H1 (cell line): ENCODE results near the gene FSCN2.

Experiments
- BACH1 ChIP-seq: IDR thresholded peaks from 2 replicates; pipeline ENCODE4 v1.6.1; 2012; ENCODE audit warnings: low read length, improper control_type of control experiment
- EGR1 ChIP-seq: IDR thresholded peaks from 2 replicates; pipeline ENCODE4 v1.6.1; 2011; ENCODE audit warnings: low read depth, low read length, borderline replicate concordance
- NRF1 ChIP-seq: IDR thresholded peaks from 2 replicates; pipeline ENCODE4 v1.6.1; 2011; ENCODE audit warnings: mild to moderate bottlenecking, low read depth, low read length, improper control_type of control experiment
- POLR2A ChIP-seq, 2 experiments: IDR thresholded peaks; 1 replicate in 1 of 2; 2 replicates in 1 of 2; pipeline ENCODE4 v1.6.1; 2011; ENCODE audit warnings: low read depth in 2 of 2, low read length in 2 of 2, mild to moderate bottlenecking in 2 of 2; ENCODE audit errors: control extremely low read depth in 1 of 2
- POLR2AphosphoS5 ChIP-seq: IDR thresholded peaks from 2 replicates; pipeline ENCODE4 v1.6.1; 2011; ENCODE audit warnings: low read depth, low read length
- TF ChIP-seq, protein P1 (sequence below), 3 experiments: IDR thresholded peaks; 1 replicate in 2 of 3; 2 replicates in 1 of 3; pipeline versions ENCODE4 v1.5.1 to v1.6.1; 2011; ENCODE audit warnings: low read length in 3 of 3, mild to moderate bottlenecking in 3 of 3, inconsistent platforms in 2 of 3, low read depth in 1 of 3, moderate library complexity in 1 of 3; ENCODE audit not compliant: insufficient read depth in 1 of 3; ENCODE audit errors: control extremely low read depth in 1 of 3
- TF ChIP-seq, protein P2 (sequence below): IDR thresholded peaks from 2 replicates; pipeline ENCODE4 v1.6.1; 2011; ENCODE audit warnings: low read depth, mild to moderate bottlenecking, low read length; ENCODE audit not compliant: insufficient read depth
- TF ChIP-seq, protein P3 (sequence below): IDR thresholded peaks from 2 replicates; pipeline ENCODE4 v1.6.1; 2012; ENCODE audit warnings: inconsistent platforms
- TF ChIP-seq, protein P4 (sequence below): IDR thresholded peaks from 2 replicates; pipeline ENCODE4 v1.6.1; 2011; ENCODE audit warnings: low read length, improper control_type of control experiment

DNA sequence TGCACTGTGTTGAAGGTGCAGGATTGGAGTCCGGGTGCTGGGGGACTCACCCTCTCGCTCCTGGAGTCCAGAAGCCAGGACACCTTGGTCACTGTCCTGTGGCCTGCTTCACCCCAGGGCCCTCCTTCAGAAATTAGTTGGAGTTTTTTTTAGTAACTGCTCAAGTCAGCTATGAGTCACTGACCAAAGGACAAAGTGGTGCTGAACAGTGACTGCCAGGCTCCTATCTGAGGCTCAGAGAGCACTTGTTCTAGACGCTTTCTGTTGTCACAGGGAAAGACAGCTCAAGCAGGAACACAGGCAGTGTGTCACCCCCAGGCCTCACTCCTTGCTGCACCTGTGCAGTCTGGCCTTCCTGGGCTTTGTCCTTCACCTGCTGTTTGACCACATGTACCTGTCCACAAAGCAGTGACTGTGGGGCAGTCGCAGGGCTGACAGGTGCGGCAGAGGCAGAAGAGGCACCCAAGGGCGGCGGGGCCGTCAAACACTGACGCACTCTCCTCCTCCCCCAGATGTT lies 28.1 kb downstream of the FSCN2 start:
- peak; percentile 39; the same call in 1 of the 2 replicates for TF ChIP-seq POLR2AphosphoS5
- TF ChIP-seq, protein P1, sequence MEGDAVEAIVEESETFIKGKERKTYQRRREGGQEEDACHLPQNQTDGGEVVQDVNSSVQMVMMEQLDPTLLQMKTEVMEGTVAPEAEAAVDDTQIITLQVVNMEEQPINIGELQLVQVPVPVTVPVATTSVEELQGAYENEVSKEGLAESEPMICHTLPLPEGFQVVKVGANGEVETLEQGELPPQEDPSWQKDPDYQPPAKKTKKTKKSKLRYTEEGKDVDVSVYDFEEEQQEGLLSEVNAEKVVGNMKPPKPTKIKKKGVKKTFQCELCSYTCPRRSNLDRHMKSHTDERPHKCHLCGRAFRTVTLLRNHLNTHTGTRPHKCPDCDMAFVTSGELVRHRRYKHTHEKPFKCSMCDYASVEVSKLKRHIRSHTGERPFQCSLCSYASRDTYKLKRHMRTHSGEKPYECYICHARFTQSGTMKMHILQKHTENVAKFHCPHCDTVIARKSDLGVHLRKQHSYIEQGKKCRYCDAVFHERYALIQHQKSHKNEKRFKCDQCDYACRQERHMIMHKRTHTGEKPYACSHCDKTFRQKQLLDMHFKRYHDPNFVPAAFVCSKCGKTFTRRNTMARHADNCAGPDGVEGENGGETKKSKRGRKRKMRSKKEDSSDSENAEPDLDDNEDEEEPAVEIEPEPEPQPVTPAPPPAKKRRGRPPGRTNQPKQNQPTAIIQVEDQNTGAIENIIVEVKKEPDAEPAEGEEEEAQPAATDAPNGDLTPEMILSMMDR (IDR thresholded peaks at IDR 0.05; ENCODE audit: control extremely low read depth in 1 of 3, insufficient read depth in 1 of 3, low read depth in 1 of 3, low read length in 3 of 3) = no peak
- no peak for TF ChIP-seq BACH1
- TF ChIP-seq EGR1 = no peak
- TF ChIP-seq, protein P2, sequence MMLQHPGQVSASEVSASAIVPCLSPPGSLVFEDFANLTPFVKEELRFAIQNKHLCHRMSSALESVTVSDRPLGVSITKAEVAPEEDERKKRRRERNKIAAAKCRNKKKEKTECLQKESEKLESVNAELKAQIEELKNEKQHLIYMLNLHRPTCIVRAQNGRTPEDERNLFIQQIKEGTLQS = no peak
- TF ChIP-seq NRF1 = no peak
- TF ChIP-seq POLR2A (IDR thresholded peaks at IDR 0.05; ENCODE audit: control extremely low read depth in 1 of 2, low read depth in 2 of 2, low read length in 2 of 2) = no peak
- TF ChIP-seq, protein P3, sequence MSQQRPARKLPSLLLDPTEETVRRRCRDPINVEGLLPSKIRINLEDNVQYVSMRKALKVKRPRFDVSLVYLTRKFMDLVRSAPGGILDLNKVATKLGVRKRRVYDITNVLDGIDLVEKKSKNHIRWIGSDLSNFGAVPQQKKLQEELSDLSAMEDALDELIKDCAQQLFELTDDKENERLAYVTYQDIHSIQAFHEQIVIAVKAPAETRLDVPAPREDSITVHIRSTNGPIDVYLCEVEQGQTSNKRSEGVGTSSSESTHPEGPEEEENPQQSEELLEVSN = no peak
- TF ChIP-seq, protein P4, sequence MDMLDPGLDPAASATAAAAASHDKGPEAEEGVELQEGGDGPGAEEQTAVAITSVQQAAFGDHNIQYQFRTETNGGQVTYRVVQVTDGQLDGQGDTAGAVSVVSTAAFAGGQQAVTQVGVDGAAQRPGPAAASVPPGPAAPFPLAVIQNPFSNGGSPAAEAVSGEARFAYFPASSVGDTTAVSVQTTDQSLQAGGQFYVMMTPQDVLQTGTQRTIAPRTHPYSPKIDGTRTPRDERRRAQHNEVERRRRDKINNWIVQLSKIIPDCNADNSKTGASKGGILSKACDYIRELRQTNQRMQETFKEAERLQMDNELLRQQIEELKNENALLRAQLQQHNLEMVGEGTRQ = no peak
